Cardiac fibroblast (primary cell): Measurements from ENCODE around the gene SCN1B.

ENCODE experiments used
- DNase-seq, 2 donors: peaks; one replicate each; pipeline versions ENCODE4 v3.0.0 to v3.0.0-alpha.2; 2010; ENCODE audit warnings: low read depth in 2 of 2
- H3K4me3 ChIP-seq, 2 donors: replicated peaks in 1 of 2; 1 replicate in 1 of 2; 2 replicates in 1 of 2; pipeline ENCODE4 v1.5.1; 2011; ENCODE audit warnings: low read depth in 2 of 2, low read length in 2 of 2, mild to moderate bottlenecking in 2 of 2, moderate library complexity in 1 of 2
- TF ChIP-seq, protein P1 (sequence below): IDR thresholded peaks from one replicate; pipeline ENCODE4 v1.5.1; 2011; ENCODE audit warnings: low read depth, mild to moderate bottlenecking, low read length, inconsistent platforms

SCN1B gene

DNA sequence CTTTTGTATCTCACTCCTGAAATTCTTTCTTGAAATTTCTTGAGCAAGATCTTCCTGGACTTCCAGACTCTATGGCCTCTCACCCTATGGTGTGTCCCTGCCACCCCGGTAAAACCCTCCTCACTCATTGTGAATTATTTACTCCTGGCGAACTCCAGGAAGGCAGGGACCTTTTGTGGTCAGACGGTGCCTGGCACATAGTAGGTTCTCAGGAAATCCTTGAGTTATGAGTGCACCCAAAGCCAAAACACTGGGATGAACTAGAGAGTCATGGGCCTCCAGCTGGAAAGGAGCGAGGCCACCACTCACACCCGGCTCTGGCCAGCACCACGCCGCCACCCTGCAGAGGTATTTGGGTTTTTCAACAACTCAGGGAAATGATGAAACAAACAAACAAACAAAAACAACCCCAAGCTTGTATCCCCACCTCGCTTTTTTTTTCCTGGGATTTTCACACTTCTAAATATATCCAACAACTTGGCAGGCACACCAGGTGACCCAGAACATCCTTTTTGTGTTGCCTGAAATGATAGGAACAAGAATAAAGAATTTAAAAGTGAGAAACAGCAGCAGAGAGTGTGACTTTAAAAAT lies 22.4 kb downstream of the SCN1B start:
- TF ChIP-seq, protein P1, sequence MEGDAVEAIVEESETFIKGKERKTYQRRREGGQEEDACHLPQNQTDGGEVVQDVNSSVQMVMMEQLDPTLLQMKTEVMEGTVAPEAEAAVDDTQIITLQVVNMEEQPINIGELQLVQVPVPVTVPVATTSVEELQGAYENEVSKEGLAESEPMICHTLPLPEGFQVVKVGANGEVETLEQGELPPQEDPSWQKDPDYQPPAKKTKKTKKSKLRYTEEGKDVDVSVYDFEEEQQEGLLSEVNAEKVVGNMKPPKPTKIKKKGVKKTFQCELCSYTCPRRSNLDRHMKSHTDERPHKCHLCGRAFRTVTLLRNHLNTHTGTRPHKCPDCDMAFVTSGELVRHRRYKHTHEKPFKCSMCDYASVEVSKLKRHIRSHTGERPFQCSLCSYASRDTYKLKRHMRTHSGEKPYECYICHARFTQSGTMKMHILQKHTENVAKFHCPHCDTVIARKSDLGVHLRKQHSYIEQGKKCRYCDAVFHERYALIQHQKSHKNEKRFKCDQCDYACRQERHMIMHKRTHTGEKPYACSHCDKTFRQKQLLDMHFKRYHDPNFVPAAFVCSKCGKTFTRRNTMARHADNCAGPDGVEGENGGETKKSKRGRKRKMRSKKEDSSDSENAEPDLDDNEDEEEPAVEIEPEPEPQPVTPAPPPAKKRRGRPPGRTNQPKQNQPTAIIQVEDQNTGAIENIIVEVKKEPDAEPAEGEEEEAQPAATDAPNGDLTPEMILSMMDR: no peak
- H3K4me3 ChIP-seq: no peak overlapping the region
- DNase-seq: no peak

DNA sequence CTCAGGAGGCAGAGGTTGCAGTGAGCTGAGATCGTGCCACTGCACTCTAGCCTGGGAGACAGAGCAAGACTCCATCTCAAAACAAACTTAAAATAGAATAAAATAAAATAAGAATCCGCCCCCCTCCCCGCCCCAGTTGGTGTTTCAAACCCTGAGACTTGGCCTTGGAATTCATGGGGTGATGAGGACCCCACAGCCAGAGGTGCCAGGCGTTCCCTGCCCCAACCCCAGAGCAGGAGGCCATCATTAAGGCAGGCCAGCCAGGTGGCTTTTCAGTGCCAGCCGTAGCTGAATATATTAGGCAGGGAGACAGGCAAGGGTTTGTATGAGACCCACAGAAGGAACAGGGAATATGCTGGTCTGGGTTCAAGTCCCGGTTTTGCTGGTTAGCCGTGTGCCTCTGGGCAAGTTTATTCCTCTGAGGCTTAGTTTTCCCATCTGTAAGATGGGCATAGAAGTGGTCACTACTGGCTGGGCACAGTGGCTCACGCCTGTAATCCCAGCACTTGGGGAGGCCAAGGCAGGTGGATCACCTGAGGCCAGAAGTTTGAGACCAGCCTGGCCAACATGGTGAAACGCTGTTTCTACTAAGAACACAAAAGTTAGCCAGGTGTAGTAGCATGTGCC lies 23.5 kb downstream of the SCN1B start:
- TF ChIP-seq, protein P1: no peak
- DNase-seq: no peak
- H3K4me3 ChIP-seq: no peak overlapping the region

DNA sequence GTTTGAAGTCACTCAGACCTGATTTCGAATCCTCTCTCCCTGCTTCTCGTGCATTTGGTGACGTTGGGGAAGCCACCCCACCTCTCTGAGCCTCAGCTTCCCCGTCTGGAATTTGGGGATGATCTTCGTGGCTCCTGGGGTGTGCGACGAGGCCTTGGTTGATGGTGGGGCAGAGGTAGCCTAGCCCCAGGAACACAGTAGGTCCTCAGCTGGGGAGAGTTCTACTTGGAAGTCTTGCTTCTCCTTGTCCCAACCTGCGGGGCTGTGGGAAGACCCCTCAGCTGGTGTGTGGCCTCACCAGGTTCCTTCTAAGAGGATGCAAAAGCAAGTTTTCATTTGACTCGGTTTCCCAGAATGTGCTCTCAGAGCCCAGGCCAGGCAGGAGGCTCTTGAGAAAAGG lies 24.4 kb downstream of the SCN1B start:
- TF ChIP-seq, protein P1: no peak
- no peak overlapping the region for H3K4me3 ChIP-seq
- no peak for DNase-seq

DNA sequence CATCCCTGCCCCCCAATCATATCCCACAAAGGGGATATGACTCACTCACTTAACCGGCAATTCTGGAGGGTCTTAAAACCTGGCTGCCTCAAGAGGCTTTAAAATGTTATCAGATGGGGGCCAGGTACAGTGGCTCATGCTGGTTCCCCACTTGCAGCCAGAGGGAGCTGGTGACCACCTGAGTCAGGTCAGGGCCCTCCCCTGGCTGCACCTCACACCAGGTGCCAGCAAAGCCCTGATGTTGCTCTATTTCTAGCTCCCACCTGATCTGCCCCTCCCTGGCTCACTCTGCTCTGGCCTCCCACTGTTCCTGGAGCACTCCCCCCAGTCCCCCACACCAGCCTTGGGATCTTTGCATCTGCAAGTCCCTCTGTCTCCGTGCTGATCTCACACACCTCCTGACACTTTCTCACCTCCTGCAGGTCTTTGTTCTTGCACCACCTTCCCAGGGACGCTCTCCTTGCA lies 25.5 kb downstream of the SCN1B start:
- TF ChIP-seq, protein P1: no peak
- H3K4me3 ChIP-seq: no peak overlapping the region
- no peak for DNase-seq

DNA sequence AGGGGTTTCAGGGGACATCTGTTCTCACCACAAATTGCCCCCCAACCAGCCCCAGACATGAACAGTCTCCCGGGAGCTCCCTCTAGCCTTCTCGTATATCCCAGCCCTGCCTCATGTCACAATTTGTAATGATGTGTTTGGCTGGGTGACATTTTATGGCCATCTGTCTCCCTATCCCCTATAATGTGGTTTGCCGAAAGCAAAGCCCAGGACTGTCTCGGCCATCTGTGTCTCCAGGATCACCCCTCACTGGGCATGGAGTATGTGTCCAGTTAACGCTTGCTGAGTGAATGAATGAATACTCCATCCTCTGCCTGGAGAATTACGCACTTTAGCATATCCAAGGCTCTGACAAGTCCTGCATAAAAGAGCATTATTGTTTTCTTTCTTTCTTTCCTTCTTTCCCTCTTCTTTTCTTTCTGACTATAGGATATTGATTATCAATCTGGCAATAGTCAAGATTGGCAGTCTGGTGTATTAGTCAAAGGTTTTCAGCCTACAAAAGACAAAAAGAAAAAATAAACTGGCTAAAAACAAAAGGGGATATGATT lies 26.3 kb downstream of the SCN1B start:
- TF ChIP-seq, protein P1: no peak
- no peak for DNase-seq
- no peak overlapping the region for H3K4me3 ChIP-seq

DNA sequence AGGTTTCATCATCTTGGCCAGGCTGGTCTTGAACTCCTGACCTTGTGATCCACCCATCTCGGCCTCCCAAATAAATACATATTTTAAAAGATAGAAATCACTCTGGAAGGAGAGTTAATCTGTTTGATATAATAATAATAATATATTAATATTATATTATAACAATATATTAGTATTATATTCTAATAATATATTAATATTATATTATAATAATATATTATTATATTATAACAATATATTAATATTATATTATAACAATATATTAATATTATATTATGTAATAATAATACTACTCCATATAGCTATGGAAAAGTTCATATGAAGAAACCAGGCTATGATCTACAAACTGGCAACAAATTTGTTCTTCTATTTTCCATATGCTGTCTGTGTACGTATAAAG lies 28.1 kb downstream of the SCN1B start:
- no peak for DNase-seq
- no peak overlapping the region for H3K4me3 ChIP-seq
- TF ChIP-seq, protein P1: no peak
